ENCODE measurements around the gene IL1RAPL1.

IL1RAPL1 gene

GRCh38 chrX:29876733-29877132 lies 1289.5 kb downstream of the IL1RAPL1 start:
- DNase-seq (ENCODE audit: low read depth in 2 of 2) = no peak

- DNase-seq (ENCODE audit: low read depth in 2 of 2) = no peak
Measured at GRCh38 chrX:29880977-29881376, 1293.7 kb downstream of the IL1RAPL1 start.

GRCh38 chrX:29890004-29890403 lies 1302.8 kb downstream of the IL1RAPL1 start:
- no peak for DNase-seq (ENCODE audit: low read depth in 2 of 2)

- no peak for DNase-seq (ENCODE audit: low read depth in 2 of 2)
Measured at GRCh38 chrX:29890646-29891200, 1303.5 kb downstream of the IL1RAPL1 start.

GRCh38 chrX:29902004-29902403 lies 1314.8 kb downstream of the IL1RAPL1 start:
- DNase-seq (ENCODE audit: low read depth in 2 of 2) = no peak

GRCh38 chrX:29903360-29903759 lies 1316.1 kb downstream of the IL1RAPL1 start:
- no peak for DNase-seq (ENCODE audit: low read depth in 2 of 2)

- no peak for DNase-seq (ENCODE audit: low read depth in 2 of 2)
Measured at GRCh38 chrX:29911673-29912072, 1324.4 kb downstream of the IL1RAPL1 start.

- no peak for DNase-seq (ENCODE audit: low read depth in 2 of 2)
Measured at GRCh38 chrX:29913647-29914046, 1326.4 kb downstream of the IL1RAPL1 start.

GRCh38 chrX:29922607-29923006 lies 1335.4 kb downstream of the IL1RAPL1 start:
- no peak for DNase-seq (ENCODE audit: low read depth in 2 of 2)

GRCh38 chrX:29926056-29926455 lies 1338.8 kb downstream of the IL1RAPL1 start:
- DNase-seq (ENCODE audit: low read depth in 2 of 2) = no peak

- DNase-seq (ENCODE audit: low read depth in 2 of 2) = no peak
Measured at GRCh38 chrX:29926659-29927058, 1339.4 kb downstream of the IL1RAPL1 start.

- no peak for DNase-seq (ENCODE audit: low read depth in 2 of 2)
Measured at GRCh38 chrX:29935455-29935854, 1348.2 kb downstream of the IL1RAPL1 start.

GRCh38 chrX:29940750-29941149 lies 1353.5 kb downstream of the IL1RAPL1 start:
- no peak for DNase-seq (ENCODE audit: low read depth in 2 of 2)

- no peak for DNase-seq (ENCODE audit: low read depth in 2 of 2)
Measured at GRCh38 chrX:29941287-29941686, 1354.0 kb downstream of the IL1RAPL1 start.

GRCh38 chrX:29947225-29947624 lies 1360.0 kb downstream of the IL1RAPL1 start:
- no peak for DNase-seq (ENCODE audit: low read depth in 2 of 2)

GRCh38 chrX:29948653-29949052 lies 1361.4 kb downstream of the IL1RAPL1 start:
- DNase-seq (ENCODE audit: low read depth in 2 of 2) = no peak

GRCh38 chrX:29952016-29952415 lies 1364.8 kb downstream of the IL1RAPL1 start:
- DNase-seq (ENCODE audit: low read depth in 2 of 2) = no peak

- DNase-seq (ENCODE audit: low read depth in 2 of 2) = no peak
Measured at GRCh38 chrX:29962061-29962460, 1374.8 kb downstream of the IL1RAPL1 start.

- no peak for DNase-seq (ENCODE audit: low read depth in 2 of 2)
Measured at GRCh38 chrX:29965634-29966033, 1378.4 kb downstream of the IL1RAPL1 start.

GRCh38 chrX:29992083-29992482 lies 1404.8 kb downstream of the IL1RAPL1 start:
- DNase-seq (ENCODE audit: low read depth in 2 of 2) = no peak

GRCh38 chrX:30005813-30006212 lies 1418.6 kb downstream of the IL1RAPL1 start:
- no peak for DNase-seq (ENCODE audit: low read depth in 2 of 2)
